Measurements from ENCODE around the gene CDH22.
A peak's percentile ranks its signal among the peaks of the same experiment; 100 is the strongest.

The CDH22 gene

GRCh38 chr20:46154796-46155195 lies 153.5 kb downstream of the CDH22 start:
- TF ChIP-seq CTCF (IDR thresholded peaks at IDR 0.05; ENCODE audit: unreplicated experiment in 3 of 3): no peak
- peaks cover 22% of the 10 kb centered on the region for H3K27me3 Mint-ChIP-seq (ENCODE audit: low read depth)
- peak overlapping the region in 1 of 3 experiments; percentile 17 for H3K27ac Mint-ChIP-seq
- H3K36me3 Mint-ChIP-seq (ENCODE audit: low read depth): no peaks in the 10 kb centered on the region
- no peaks in the 10 kb centered on the region for H3K9me3 Mint-ChIP-seq
- peaks cover 19% of the 10 kb centered on the region for H3K4me1 Mint-ChIP-seq
- no peak overlapping the region for H3K4me3 Mint-ChIP-seq

GRCh38 chr20:46154305-46154704 lies 154.0 kb downstream of the CDH22 start:
- Mint-ChIP-seq H3K27ac (peak overlapping the region in 2 of 3 experiments; percentile 17 to 68), H3K27me3 (ENCODE audit: low read depth) (peaks cover 18% of the 10 kb centered on the region), H3K36me3 (ENCODE audit: low read depth) (no peaks in the 10 kb centered on the region), H3K4me3 (no peak overlapping the region), H3K4me1 (peaks cover 19% of the 10 kb centered on the region), H3K9me3 (no peaks in the 10 kb centered on the region)
- TF ChIP-seq CTCF (IDR thresholded peaks at IDR 0.05; ENCODE audit: unreplicated experiment in 3 of 3): no peak

GRCh38 chr20:46152824-46153586 lies 155.3 kb downstream of the CDH22 start:
- Mint-ChIP-seq H3K4me3 (no peak overlapping the region), H3K4me1 (peaks cover 14% of the 10 kb centered on the region), H3K27ac (no peak overlapping the region), H3K9me3 (no peaks in the 10 kb centered on the region), H3K36me3 (ENCODE audit: low read depth) (no peaks in the 10 kb centered on the region), H3K27me3 (ENCODE audit: low read depth) (peaks cover 20% of the 10 kb centered on the region)
- TF ChIP-seq CTCF (IDR thresholded peaks at IDR 0.05; ENCODE audit: unreplicated experiment in 3 of 3): no peak

DNA sequence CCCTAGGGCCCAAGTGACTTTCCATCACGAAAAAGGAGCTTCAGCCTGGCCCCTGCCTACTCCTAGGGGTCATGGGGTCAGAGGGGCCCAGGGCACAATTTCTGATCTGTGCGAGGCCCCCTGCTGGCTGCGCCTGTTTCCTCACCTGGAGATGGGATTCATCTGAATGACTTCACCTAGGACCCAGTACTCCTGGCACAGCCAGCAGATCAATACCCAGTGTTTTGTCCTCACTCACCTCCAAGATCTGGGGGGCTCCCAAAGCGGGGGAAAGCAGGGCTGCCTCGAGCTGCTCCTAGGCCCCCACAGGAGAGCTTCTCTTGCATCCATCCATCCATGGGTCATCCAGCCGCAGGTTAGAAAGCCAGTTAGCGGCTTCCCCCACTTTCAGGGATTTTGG lies 156.4 kb downstream of the CDH22 start:
- Mint-ChIP-seq H3K9me3 (no peaks in the 10 kb centered on the region), H3K27me3 (ENCODE audit: low read depth) (peaks cover 27% of the 10 kb centered on the region), H3K27ac (no peak overlapping the region), H3K4me1 (peaks cover 13% of the 10 kb centered on the region), H3K36me3 (ENCODE audit: low read depth) (no peaks in the 10 kb centered on the region), H3K4me3 (no peak overlapping the region)
- TF ChIP-seq CTCF (IDR thresholded peaks at IDR 0.05; ENCODE audit: unreplicated experiment in 3 of 3): peak in 1 of 3 experiments; percentile 18

DNA sequence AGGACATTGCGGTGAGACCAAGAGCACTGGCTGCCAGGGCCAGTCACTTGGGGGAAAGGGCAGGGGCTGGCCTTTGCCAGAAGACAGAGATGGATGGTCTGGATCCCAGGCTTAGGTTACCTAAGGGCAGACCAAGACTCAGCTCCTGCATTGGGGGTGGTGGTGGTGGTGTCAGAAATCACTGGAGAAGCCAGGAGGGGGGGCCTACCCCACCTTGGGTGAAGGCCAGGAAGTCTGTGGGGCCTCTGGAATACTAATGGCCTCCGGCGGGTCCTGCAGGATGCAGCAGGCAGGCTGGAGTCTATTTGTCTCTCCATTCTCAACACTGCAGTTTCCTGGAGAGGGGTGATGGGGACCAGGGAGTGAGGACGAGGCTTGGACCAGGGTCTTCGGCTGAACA lies 157.4 kb downstream of the CDH22 start:
- TF ChIP-seq CTCF (IDR thresholded peaks at IDR 0.05; ENCODE audit: unreplicated experiment in 3 of 3): no peak
- Mint-ChIP-seq H3K27me3 (ENCODE audit: low read depth) (peaks cover 32% of the 10 kb centered on the region), H3K36me3 (ENCODE audit: low read depth) (no peaks in the 10 kb centered on the region), H3K4me1 (peaks cover 13% of the 10 kb centered on the region), H3K4me3 (no peak overlapping the region), H3K9me3 (no peaks in the 10 kb centered on the region), H3K27ac (no peak overlapping the region)

Measured in nephron (organoid).